Endothelial cell of umbilical vein (primary cell): ENCODE data around the gene CABLES1. TPM values are rescaled to one million over a fixed set of nuclear protein-coding genes. Genes with fewer than 3 reads are reported as not detected.
"Not testable (repeated sequence)": the region's sequence is repeated elsewhere in the genome, so short reads cannot be mapped to it uniquely, and the experiment has no call there.

ENCODE experiments used
- BruUV-seq: library from RNA; stranded (reverse); fragments of 400-500 nt; replicated peaks from 2 replicates; lab custom pipeline; 2021; lab: Mats Ljungman, UMichigan
- CTCF ChIA-PET: fragments of 300-600, 350-600 bp; sonication (Branson Sonifier 250); formaldehyde crosslinking; loops from one replicate; lab custom pipeline; 2021; ENCODE audit warnings: antibody characterized with exemption, inconsistent platforms; lab: Charles Lee
- POLR2A ChIA-PET: fragments of 300-600, 350-600 bp; sonication (Branson Sonifier 250); formaldehyde crosslinking; loops from one replicate; lab custom pipeline; 2021; ENCODE audit warnings: antibody characterized with exemption, inconsistent platforms; lab: Charles Lee
- DNase-seq: peaks from one replicate; pipeline ENCODE4 v3.0.0-alpha.2; 2011; ENCODE audit warnings: low read depth, low spot score
- FAIRE-seq: peaks from 2 replicates; lab custom pipeline; 2011; peaks lifted over from hg19 to GRCh38; lab: Jason Lieb, UNC
- H2AFZ ChIP-seq: 2 replicates; pipeline ENCODE4 v1.6.0; 2012; ENCODE audit warnings: low read depth, low read length, control low read depth, inconsistent platforms
- H3K27ac ChIP-seq: 2 replicates; pipeline ENCODE4 v1.5.1; 2011; ENCODE audit warnings: low read depth, mild to moderate bottlenecking, control low read depth, low read length, moderate library complexity; ENCODE audit not compliant: insufficient read depth
- H3K27me3 ChIP-seq, 2 experiments: 2 replicates each; pipeline versions ENCODE4 v1.6.0 to v1.6.1; 2011; ENCODE audit warnings: low read length in 2 of 2, mixed read lengths in 1 of 2; ENCODE audit not compliant: control insufficient read depth in 2 of 2, insufficient read depth in 2 of 2
- H3K36me3 ChIP-seq, 2 experiments: 2 replicates in 1 of 2; 3 replicates in 1 of 2; pipeline ENCODE4 v1.5.1; 2011; ENCODE audit warnings: low read length in 2 of 2, mild to moderate bottlenecking in 1 of 2, moderate library complexity in 1 of 2; ENCODE audit not compliant: control insufficient read depth in 2 of 2, insufficient read depth in 2 of 2; ENCODE audit errors: extremely low read depth in 1 of 2
- H3K4me1 ChIP-seq: 3 replicates; pipeline ENCODE4 v1.5.1; 2011; ENCODE audit warnings: mild to moderate bottlenecking, low read length; ENCODE audit not compliant: control insufficient read depth, insufficient read depth; ENCODE audit errors: extremely low read depth
- H3K4me2 ChIP-seq: 2 replicates; pipeline ENCODE4 v1.6.1; 2011; ENCODE audit warnings: low read length, control low read depth, mixed read lengths; ENCODE audit not compliant: insufficient read depth
- H3K4me3 ChIP-seq, 3 experiments: fragments of 200-600 bp in 1 of 3; sonication (generic), shearing (Covaris generic) in 1 of 3; replicated peaks in 1 of 3; 2 replicates each; pipeline ENCODE4 v1.5.1; 2011 to 2016; ENCODE audit warnings: control low read depth in 3 of 3, low read length in 3 of 3, mild to moderate bottlenecking in 2 of 3, inconsistent platforms in 1 of 3, low read depth in 1 of 3, moderate library complexity in 1 of 3; ENCODE audit not compliant: insufficient read depth in 1 of 3
- H3K79me2 ChIP-seq: 2 replicates; pipeline ENCODE4 v1.6.0; 2012; ENCODE audit warnings: low read length, inconsistent platforms; ENCODE audit not compliant: control insufficient read depth, insufficient read depth
- H3K9ac ChIP-seq: replicated peaks from 2 replicates; pipeline ENCODE3; 2011; ENCODE audit warnings: low read length, control low read depth; ENCODE audit not compliant: insufficient read depth; ENCODE audit errors: extremely low read depth
- H3K9me1 ChIP-seq: replicated peaks from 3 replicates; pipeline ENCODE4 v1.6.0; 2011; ENCODE audit warnings: mild to moderate bottlenecking, low read length; ENCODE audit not compliant: control insufficient read depth, insufficient read depth; ENCODE audit errors: extremely low read depth
- H3K9me3 ChIP-seq: replicated peaks from 2 replicates; pipeline ENCODE4 v1.5.1; 2012; ENCODE audit warnings: low read length, inconsistent platforms; ENCODE audit not compliant: control insufficient read depth, insufficient read depth
- H4K20me1 ChIP-seq: replicated peaks from 2 replicates; pipeline ENCODE3; 2011; ENCODE audit warnings: mild to moderate bottlenecking, low read length; ENCODE audit not compliant: control insufficient read depth, insufficient read depth; ENCODE audit errors: extremely low read depth
- EZH2 ChIP-seq: IDR thresholded peaks from 2 replicates; pipeline ENCODE4 v1.6.1; 2012; ENCODE audit warnings: borderline replicate concordance, low read depth, mild to moderate bottlenecking, moderate library complexity, low read length, inconsistent platforms; ENCODE audit not compliant: severe bottlenecking
- FOS ChIP-seq: IDR thresholded peaks from 2 replicates; pipeline ENCODE4 v1.6.1; 2011; ENCODE audit warnings: mild to moderate bottlenecking, low read length, moderate library complexity, borderline replicate concordance; ENCODE audit not compliant: insufficient read depth
- GATA2 ChIP-seq: IDR thresholded peaks from 2 replicates; pipeline ENCODE4 v1.7.0; 2011; ENCODE audit warnings: low read depth, mild to moderate bottlenecking, moderate library complexity, mixed read lengths, low read length; ENCODE audit not compliant: insufficient read length, insufficient read depth
- JUN ChIP-seq: IDR thresholded peaks from 2 replicates; pipeline ENCODE4 v1.6.1; 2011; ENCODE audit warnings: borderline replicate concordance, low read depth; ENCODE audit not compliant: insufficient read length, insufficient read depth
- MYC ChIP-seq: IDR thresholded peaks from one replicate; pipeline ENCODE4 v1.6.1; 2011; ENCODE audit warnings: mild to moderate bottlenecking, low read depth, low read length
- POLR2A ChIP-seq: IDR thresholded peaks from 2 replicates; pipeline ENCODE4 v1.6.1; 2012; ENCODE audit warnings: low read depth, mild to moderate bottlenecking, control low read depth, low read length
- POLR2AphosphoS5 ChIP-seq: IDR thresholded peaks from 2 replicates; pipeline ENCODE4 v1.6.1; 2012; ENCODE audit warnings: low read depth, mild to moderate bottlenecking, control low read depth, low read length, moderate library complexity; ENCODE audit not compliant: insufficient read depth
- dilution Hi-C: fragments of 300-500 bp; cut with MboI; formaldehyde crosslinking; loops from one replicate; pipeline ENCODE4 v1.15.0; 2019; ENCODE audit warnings: low sequenced_read_pairs; ENCODE audit not compliant: extremely low pct_ligation_motif_present
- intact Hi-C: fragments of 100-400 bp; cut with micrococcal nuclease; formaldehyde crosslinking; loops from one replicate; pipeline ENCODE4 v1.10.0; 2022
- polyA plus RNA-seq, 4 experiments: library from polyadenylated mRNA; depleted of rRNA in 3 of 4; stranded (reverse) in 3 of 4; unstranded in 1 of 4; fragments of >200 nt; gene quantifications; 2 replicates each; pipeline versions ENCODE4 v1.2.1 to v1.2.3, GENCODE V29; 2011 to 2012; ENCODE audit warnings: missing spikeins in 1 of 4
- total RNA-seq: library from RNA; stranded (reverse); gene quantifications from 2 replicates; pipeline ENCODE4 v1.2.3, GENCODE V29; 2021
- TF ChIP-seq, protein P1 (sequence below), 2 donors: IDR thresholded peaks; 1 replicate in 1 of 2; 2 replicates in 1 of 2; pipeline ENCODE4 v1.5.1; 2011; ENCODE audit warnings: low read length in 2 of 2, mild to moderate bottlenecking in 2 of 2, moderate library complexity in 2 of 2, control low read depth in 1 of 2, inconsistent platforms in 1 of 2, low read depth in 1 of 2; ENCODE audit not compliant: insufficient read depth in 1 of 2; ENCODE audit errors: extremely low read depth in 1 of 2
- TF ChIP-seq, protein P2 (sequence below): IDR thresholded peaks from 2 replicates; pipeline ENCODE4 v1.6.1; 2011; ENCODE audit not compliant: insufficient read depth, insufficient read length

The CABLES1 gene
- total and polyA plus RNA-seq, 2 donors (not counting 3 experiments of a cell fraction or from before 2014, with no cell fraction given) = 40.2 to 71.1 TPM

DNA sequence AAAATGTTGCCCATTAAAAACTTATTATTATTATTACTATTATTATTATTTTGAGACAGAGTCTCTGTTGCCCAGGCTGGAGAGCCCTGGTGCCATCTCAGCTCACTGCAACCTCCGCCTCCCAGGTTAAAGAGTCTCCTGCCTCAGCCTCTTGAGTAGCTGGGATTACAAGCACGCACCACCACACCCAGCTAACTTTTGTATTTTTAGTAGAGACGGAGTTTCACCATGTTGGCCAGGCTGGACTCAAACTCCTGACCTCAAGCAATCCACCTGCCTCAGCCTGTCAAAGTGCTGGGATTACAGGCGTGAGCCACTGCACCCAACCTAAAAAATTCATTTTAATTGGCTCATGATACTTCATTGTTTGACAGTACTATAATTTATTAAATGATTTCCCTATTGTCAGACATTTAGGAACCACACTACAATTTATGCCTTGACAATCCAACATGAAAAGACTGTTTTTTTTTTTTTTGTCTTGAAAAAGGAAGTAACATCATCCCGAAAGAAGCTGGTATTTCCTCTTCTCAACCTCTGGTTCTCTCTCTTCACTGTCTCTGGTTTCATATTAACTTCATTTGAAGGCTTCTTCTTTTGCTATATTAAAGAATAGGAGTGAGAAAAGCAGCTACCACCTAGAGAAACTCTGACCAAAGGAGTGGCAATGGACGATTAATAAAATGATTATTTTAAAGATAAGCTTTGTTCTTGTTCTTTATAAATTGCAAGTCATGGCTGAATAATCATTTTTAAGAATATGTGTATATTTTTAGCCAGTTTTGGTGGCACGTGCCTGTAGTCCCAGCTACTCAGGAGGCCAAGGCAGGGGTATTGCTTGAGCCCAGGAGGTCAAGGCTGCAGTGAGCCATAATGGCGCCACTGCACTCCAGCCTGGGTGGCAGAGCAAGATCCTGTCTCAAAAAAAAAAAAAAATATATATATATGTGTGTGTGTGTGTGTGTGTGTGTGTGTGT, 44.0 kb upstream of the CABLES1 start:
- H3K27ac ChIP-seq = peak overlapping the region; percentile 72
- H3K9me3 ChIP-seq, H3K27me3 ChIP-seq, H4K20me1 ChIP-seq, H3K4me1 ChIP-seq, H3K36me3 ChIP-seq, intact Hi-C loops, H3K9me1 ChIP-seq, H3K79me2 ChIP-seq, H3K4me3 ChIP-seq, dilution Hi-C loops, BruUV-seq: not testable (repeated sequence)
- ChIA-PET POLR2A (interaction anchor here (0.6 kb wide), 1 partner anchor 171 kb away, joined by 3 read pairs; no protein-coding TSS in a partner anchor), CTCF (interaction anchor here (0.6 to 1.5 kb wide), 9 partner anchors 11 to 828 kb away, joined by 3 to 7 read pairs (median 4); no protein-coding TSS in a partner anchor)
- peak; percentile 56 for DNase-seq
- peak overlapping the region; percentile 65 for H3K4me2 ChIP-seq
- peak overlapping the region; percentile 44 for H2AFZ ChIP-seq
- FAIRE-seq = peak; percentile 82
- TF ChIP-seq JUN = peak; percentile 61
- peak overlapping the region; percentile 51 for H3K9ac ChIP-seq

GRCh38 chr18:23092121-23092520, 43.2 kb upstream of the CABLES1 start:
- Histone ChIP-seq H3K4me1 (peaks cover 3% of the 10 kb centered on the region), H2AFZ (no peak overlapping the region), H3K27me3 (no peaks in the 10 kb centered on the region), H3K4me3 (no peak overlapping the region), H3K27ac (no peak overlapping the region), H3K79me2 (no peaks in the 10 kb centered on the region), H3K9ac (no peak overlapping the region), H3K9me1 (no peaks in the 10 kb centered on the region), H3K36me3 (no peaks in the 10 kb centered on the region), H3K4me2 (no peak overlapping the region), H4K20me1 (no peaks in the 10 kb centered on the region), H3K9me3 (no peaks in the 10 kb centered on the region)
- TF ChIP-seq MYC = no peak
- TF ChIP-seq POLR2AphosphoS5 = no peak
- no peak for TF ChIP-seq JUN
- no peak for TF ChIP-seq EZH2
- no peak for TF ChIP-seq FOS
- TF ChIP-seq GATA2 = no peak
- TF ChIP-seq, protein P1, sequence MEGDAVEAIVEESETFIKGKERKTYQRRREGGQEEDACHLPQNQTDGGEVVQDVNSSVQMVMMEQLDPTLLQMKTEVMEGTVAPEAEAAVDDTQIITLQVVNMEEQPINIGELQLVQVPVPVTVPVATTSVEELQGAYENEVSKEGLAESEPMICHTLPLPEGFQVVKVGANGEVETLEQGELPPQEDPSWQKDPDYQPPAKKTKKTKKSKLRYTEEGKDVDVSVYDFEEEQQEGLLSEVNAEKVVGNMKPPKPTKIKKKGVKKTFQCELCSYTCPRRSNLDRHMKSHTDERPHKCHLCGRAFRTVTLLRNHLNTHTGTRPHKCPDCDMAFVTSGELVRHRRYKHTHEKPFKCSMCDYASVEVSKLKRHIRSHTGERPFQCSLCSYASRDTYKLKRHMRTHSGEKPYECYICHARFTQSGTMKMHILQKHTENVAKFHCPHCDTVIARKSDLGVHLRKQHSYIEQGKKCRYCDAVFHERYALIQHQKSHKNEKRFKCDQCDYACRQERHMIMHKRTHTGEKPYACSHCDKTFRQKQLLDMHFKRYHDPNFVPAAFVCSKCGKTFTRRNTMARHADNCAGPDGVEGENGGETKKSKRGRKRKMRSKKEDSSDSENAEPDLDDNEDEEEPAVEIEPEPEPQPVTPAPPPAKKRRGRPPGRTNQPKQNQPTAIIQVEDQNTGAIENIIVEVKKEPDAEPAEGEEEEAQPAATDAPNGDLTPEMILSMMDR (IDR thresholded peaks at IDR 0.05; ENCODE audit: extremely low read depth in 1 of 2, insufficient read depth in 1 of 2, low read depth in 1 of 2, low read length in 2 of 2) = no peak
- TF ChIP-seq, protein P2, sequence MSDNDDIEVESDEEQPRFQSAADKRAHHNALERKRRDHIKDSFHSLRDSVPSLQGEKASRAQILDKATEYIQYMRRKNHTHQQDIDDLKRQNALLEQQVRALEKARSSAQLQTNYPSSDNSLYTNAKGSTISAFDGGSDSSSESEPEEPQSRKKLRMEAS = no peak
- no peak for TF ChIP-seq POLR2A
- FAIRE-seq (no peak), DNase-seq (no peak)
- dilution Hi-C loops (no loop called here), intact Hi-C loops (no loop called here)
- BruUV-seq = no TSS peak
- POLR2A ChIA-PET = no interaction called here
- CTCF ChIA-PET = interaction anchor here (1.0 to 1.5 kb wide), 4 partner anchors 15 to 61 kb away, joined by 4 to 7 read pairs (median 5); no protein-coding TSS in a partner anchor
